HepG2 (cell line): ENCODE results near the gene GIMD1. TPM values are rescaled to one million over a fixed set of nuclear protein-coding genes. Genes with fewer than 3 reads are reported as not detected.

Experiments
- ATAC-seq: fragments of 200-7000 bp; cut with Tn5 transposase; 3 replicates; pipeline ENCODE4 v1.9.1; 2020; ENCODE audit warnings: mild to moderate bottlenecking, moderate library complexity
- BruUV-seq: library from RNA; stranded (reverse); fragments of 400-500 nt; replicated peaks from 2 replicates; lab custom pipeline; 2021; lab: Mats Ljungman, UMichigan
- CTCF ChIA-PET: fragments of 300-600 bp; formaldehyde crosslinking; extraction: SDS; loops from one replicate; lab custom pipeline; 2021; ENCODE audit warnings: low total read pairs, inconsistent platforms, low intra/inter-chr PET ratio; lab: Yijun Ruan, JAX
- POLR2A ChIA-PET: fragments of 350-600 bp; sonication (Branson Sonifier 250); formaldehyde crosslinking; loops from one replicate; lab custom pipeline; 2020; ENCODE audit warnings: antibody characterized with exemption, inconsistent platforms; lab: Yijun Ruan, JAX
- DNase-seq: peaks from one replicate; pipeline ENCODE4 v3.0.0-alpha.2; 2015; ENCODE audit warnings: low spot score
- FAIRE-seq: peaks from 3 replicates; lab custom pipeline; 2011; peaks lifted over from hg19 to GRCh38; lab: Jason Lieb, UNC
- H2AFZ ChIP-seq: one replicate; pipeline ENCODE4 v1.6.1; 2011; ENCODE audit warnings: low read length, inconsistent platforms
- H3K27ac ChIP-seq: fragments of 300-600 bp; 3 replicates; pipeline ENCODE4 v1.8.0; 2011; ENCODE audit warnings: mixed run types, mild to moderate bottlenecking, mixed read lengths, low read length, inconsistent platforms; ENCODE audit not compliant: insufficient read depth; ENCODE audit errors: extremely low read length
- H3K27me3 ChIP-seq, 2 experiments: fragments of 200-600 bp in 1 of 2; 2 replicates in 1 of 2; 3 replicates in 1 of 2; pipeline versions ENCODE4 v1.6.0 to v1.8.0; 2011; ENCODE audit warnings: low read length in 2 of 2, mild to moderate bottlenecking in 2 of 2, moderate library complexity in 2 of 2, inconsistent platforms in 1 of 2; ENCODE audit not compliant: insufficient read depth in 2 of 2, control insufficient read depth in 1 of 2
- H3K36me3 ChIP-seq, 2 experiments: fragments of 200-600 bp in 1 of 2; replicated peaks in 1 of 2; 2 replicates in 1 of 2; 3 replicates in 1 of 2; pipeline versions ENCODE4 v1.5.1 to v1.8.0; 2011; ENCODE audit warnings: low read length in 2 of 2, inconsistent platforms in 1 of 2; ENCODE audit not compliant: insufficient read depth in 2 of 2, control insufficient read depth in 1 of 2
- H3K4me1 ChIP-seq: 2 replicates; pipeline ENCODE4 v1.5.1; 2012; ENCODE audit warnings: low read length, inconsistent platforms; ENCODE audit not compliant: insufficient read depth
- H3K4me2 ChIP-seq: 2 replicates; pipeline ENCODE4 v1.6.0; 2011; ENCODE audit warnings: low read depth, low read length, inconsistent platforms
- H3K4me3 ChIP-seq, 3 experiments: fragments of 200-600 bp in 1 of 3; sonication (generic), shearing (Covaris generic) in 1 of 3; replicated peaks in 1 of 3; 2 replicates each; pipeline ENCODE4 v1.5.1; 2011 to 2016; ENCODE audit warnings: low read length in 3 of 3, inconsistent platforms in 2 of 3, low read depth in 2 of 3, mild to moderate bottlenecking in 2 of 3, control low read depth in 1 of 3, mixed read lengths in 1 of 3; ENCODE audit not compliant: insufficient read depth in 1 of 3
- H3K79me2 ChIP-seq: one replicate; pipeline ENCODE4 v1.6.1; 2011; ENCODE audit warnings: low read length, inconsistent platforms; ENCODE audit not compliant: insufficient read depth
- H3K9ac ChIP-seq: 2 replicates; pipeline ENCODE4 v1.6.0; 2011; ENCODE audit warnings: mild to moderate bottlenecking, low read depth, low read length, inconsistent platforms; ENCODE audit not compliant: insufficient read depth
- H3K9me3 ChIP-seq: 2 replicates; pipeline ENCODE4 v1.5.1; 2012; ENCODE audit warnings: mild to moderate bottlenecking, low read length
- H4K20me1 ChIP-seq: 2 replicates; pipeline ENCODE4 v1.6.0; 2011; ENCODE audit warnings: inconsistent platforms, mild to moderate bottlenecking, low read length, moderate library complexity; ENCODE audit not compliant: insufficient read depth
- CC2D1A ChIP-seq: sonication (generic); formaldehyde crosslinking; IDR thresholded peaks from 2 replicates; pipeline ENCODE4 v1.8.1; 2023; ENCODE audit warnings: mild to moderate bottlenecking, missing genetic modification reagents
- KLF11 ChIP-seq: IDR thresholded peaks from 2 replicates; pipeline ENCODE4 v1.6.1; 2016; ENCODE audit warnings: missing compliant biosample characterization
- LRRFIP1 ChIP-seq: sonication (generic); formaldehyde crosslinking; conservative IDR thresholded peaks from 2 replicates; pipeline ENCODE4 v1.4.0; 2020; ENCODE audit warnings: missing genetic modification reagents
- POLR2AphosphoS5 ChIP-seq: IDR thresholded peaks from 2 replicates; pipeline ENCODE4 v1.6.1; 2012; ENCODE audit warnings: low read depth, low read length
- PRDM4 ChIP-seq: sonication (generic); formaldehyde crosslinking; IDR thresholded peaks from 2 replicates; pipeline ENCODE4 v1.9.0; 2021; ENCODE audit warnings: missing genetic modification reagents, borderline replicate concordance
- SIN3A ChIP-seq: IDR thresholded peaks from 2 replicates; pipeline ENCODE4 v1.6.1; 2011; ENCODE audit warnings: low read depth, mild to moderate bottlenecking, control low read depth, low read length, borderline replicate concordance
- SKIL ChIP-seq: sonication (generic); formaldehyde crosslinking; IDR thresholded peaks from 2 replicates; pipeline ENCODE4 v1.8.0; 2022; ENCODE audit warnings: missing genetic modification reagents, mild to moderate bottlenecking, moderate library complexity, borderline replicate concordance
- TAF1 ChIP-seq: sonication (generic); formaldehyde crosslinking; IDR thresholded peaks from 2 replicates; pipeline ENCODE4 v1.4.0; 2020; ENCODE audit warnings: missing genetic modification reagents
- TRIM24 ChIP-seq: sonication (generic); formaldehyde crosslinking; IDR thresholded peaks from 2 replicates; pipeline ENCODE4 v1.8.0; 2022; ENCODE audit warnings: mild to moderate bottlenecking, missing genetic modification reagents
- XBP1 ChIP-seq: sonication (generic); formaldehyde crosslinking; IDR thresholded peaks from 2 replicates; pipeline ENCODE4 v1.5.0; 2020; ENCODE audit warnings: missing genetic modification reagents
- ZBTB42 ChIP-seq: sonication (generic); formaldehyde crosslinking; IDR thresholded peaks from 2 replicates; pipeline ENCODE4 v1.5.0; 2020; ENCODE audit warnings: mild to moderate bottlenecking, missing genetic modification reagents
- ZNF138 ChIP-seq: sonication (generic); formaldehyde crosslinking; IDR thresholded peaks from 2 replicates; pipeline ENCODE4 v1.5.0; 2020; ENCODE audit warnings: mild to moderate bottlenecking, low read depth, missing genetic modification reagents
- ZNF615 ChIP-seq: sonication (generic); formaldehyde crosslinking; IDR thresholded peaks from 2 replicates; pipeline ENCODE4 v1.5.0; 2020; ENCODE audit warnings: mild to moderate bottlenecking, missing genetic modification reagents, borderline replicate concordance
- ZNF678 ChIP-seq: sonication (generic); formaldehyde crosslinking; IDR thresholded peaks from 2 replicates; pipeline ENCODE4 v1.4.0; 2020; ENCODE audit warnings: mild to moderate bottlenecking, missing genetic modification reagents
- ZNF780A ChIP-seq: sonication (generic); formaldehyde crosslinking; IDR thresholded peaks from 2 replicates; pipeline ENCODE4 v1.8.0; 2022; ENCODE audit warnings: mild to moderate bottlenecking, missing genetic modification reagents, moderate library complexity
- in situ Hi-C: cut with HindIII; loops from 2 replicates; pipeline ENCODE4 v1.10.0; 2017; ENCODE audit warnings: low pct_unique_long_range_greater_than_20kb; ENCODE audit not compliant: extremely low pct_ligation_motif_present
- intact Hi-C: fragments of 100-400 bp; cut with micrococcal nuclease; formaldehyde crosslinking; loops from one replicate; pipeline ENCODE4 v1.10.0; 2022; ENCODE audit not compliant: unreplicated experiment
- polyA plus RNA-seq, 8 experiments: library from polyadenylated mRNA; depleted of rRNA in 3 of 8; stranded (reverse) in 7 of 8; unstranded in 1 of 8; fragments of >200 nt; fragmentation: Illumina TruSeq in 4 of 8; extraction: Trizol in 4 of 8; gene quantifications; 2 replicates each; pipeline versions ENCODE4 v1.2.1 to v1.2.3, GENCODE V29; 2011 to 2016; ENCODE audit warnings: low read depth in 4 of 8, missing spikeins in 1 of 8, mixed read lengths in 1 of 8; ENCODE audit not compliant: insufficient read depth in 1 of 8
- total RNA-seq, 5 experiments: library from RNA; depleted of rRNA; stranded (reverse); fragments of >200 nt; fragmentation: Illumina TruSeq; extraction: Trizol; gene quantifications; 2 replicates each; pipeline ENCODE4 v1.2.3, GENCODE V29; 2016; ENCODE audit warnings: low read depth in 1 of 5

The GIMD1 gene
- total and polyA plus RNA-seq, 2 of the 13 experiments (the other 11 are each of a cell fraction or from before 2014, with no cell fraction given): not detected

GRCh38 chr4:106351016-106351415 lies 17.6 kb downstream of the GIMD1 start:
- no peak for ATAC-seq
- Histone ChIP-seq H3K79me2 (peaks cover 3% of the 10 kb centered on the region), H3K4me3 (no peak overlapping the region), H3K36me3 (peaks cover 6 to 10% of the 10 kb centered on the region in 2 experiments), H2AFZ (no peak overlapping the region), H3K9ac (no peak overlapping the region), H3K4me2 (no peak overlapping the region), H3K27ac (no peak overlapping the region), H3K27me3 (no peaks in the 10 kb centered on the region), H4K20me1 (no peaks in the 10 kb centered on the region), H3K4me1 (no peaks in the 10 kb centered on the region), H3K9me3 (no peaks in the 10 kb centered on the region)
- ChIA-PET CTCF (no interaction called here), POLR2A (no interaction called here)
- TF ChIP-seq ZNF138 (CRISPR knock-in tag) (no peak), ZBTB42 (CRISPR knock-in tag) (no peak), CC2D1A (CRISPR knock-in tag) (no peak), TAF1 (CRISPR knock-in tag) (no peak), ZNF615 (no peak), LRRFIP1 (CRISPR knock-in tag) (no peak), ZNF780A (CRISPR knock-in tag) (no peak), XBP1 (CRISPR knock-in tag) (no peak), SKIL (CRISPR knock-in tag) (no peak), PRDM4 (CRISPR knock-in tag) (no peak), KLF11 (CRISPR knock-in tag) (no peak), ZNF678 (no peak), POLR2AphosphoS5 (no peak), SIN3A (no peak), TRIM24 (CRISPR knock-in tag) (no peak)
- BruUV-seq: no TSS peak
- no peak for DNase-seq
- in situ Hi-C loops: loop anchor here (25.0 kb wide), 1 partner anchor 461 kb away; no protein-coding TSS in a partner anchor
- no peak for FAIRE-seq
- intact Hi-C loops: no loop called here
